Femur (tissue), 1 donor: ENCODE data around the gene TLR5.

Experiments
- DNase-seq: peaks from one replicate; pipeline ENCODE4 v3.0.0-alpha.2; 2017

The TLR5 gene

DNA sequence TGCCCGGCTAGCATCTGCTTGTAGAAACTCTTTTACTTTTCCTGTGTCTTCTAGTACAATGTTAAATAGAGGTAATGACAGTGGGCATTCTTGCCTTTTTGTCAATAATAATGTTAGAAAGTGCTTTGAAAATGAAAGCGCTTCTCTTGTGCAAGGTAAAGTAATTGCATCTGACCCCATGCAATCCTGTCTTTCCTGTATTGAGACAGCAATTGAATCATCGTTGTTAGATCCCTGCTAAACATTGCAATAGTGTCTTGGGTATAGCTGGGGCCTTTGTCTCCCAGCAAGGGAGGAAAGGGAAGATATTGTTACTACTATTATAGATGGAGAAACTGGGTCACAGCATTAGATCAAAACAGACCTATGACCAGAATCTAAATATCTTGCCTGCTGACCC, 80.9 kb downstream of the TLR5 start:
- DNase-seq: no peak

DNA sequence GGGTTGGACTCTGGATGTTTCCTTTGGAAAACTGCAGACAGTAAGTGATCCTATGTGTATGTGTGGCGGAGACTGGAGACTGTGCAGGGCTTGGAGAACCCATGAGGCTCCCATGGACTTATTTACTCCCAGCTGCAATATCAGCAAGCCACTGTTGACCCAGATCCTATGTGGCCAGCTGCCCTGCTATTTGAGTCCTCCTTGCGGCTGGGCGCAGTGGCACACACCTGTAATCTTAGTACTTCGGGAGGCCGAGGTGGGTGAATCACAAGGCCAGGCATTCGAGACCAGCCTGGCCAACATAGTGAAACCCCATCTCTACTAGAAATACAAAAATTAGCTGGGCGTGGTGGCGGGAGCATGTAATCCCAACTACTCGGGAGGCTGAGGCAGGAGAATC, 83.5 kb downstream of the TLR5 start:
- DNase-seq: no peak
